ENCODE results near the gene MRPL28. TPM values are rescaled to one million over a fixed set of nuclear protein-coding genes. Genes with fewer than 3 reads are reported as not detected.
"Not testable (repeated sequence)": the region's sequence is repeated elsewhere in the genome, so short reads cannot be mapped to it uniquely, and the experiment has no call there.

The MRPL28 gene
- 159 and 167 TPM in 2 replicates for total RNA-seq (2014; rRNA removed; shearing (Covaris generic))

- peak; percentile 87 for DNase-seq (ENCODE audit: low spot score)
Observed at GRCh38 chr16:370443-370842, at the start of gene MRPL28. Gene MRPL28, minus strand, starts transcription at chr16:370538. Its CDS starts 320 bp downstream, at chr16:370218.

- DNase-seq (ENCODE audit: low spot score), result not testable (repeated sequence)
Observed at GRCh38 chr16:415170-415498, 44.8 kb upstream of the MRPL28 start.

- DNase-seq (ENCODE audit: low spot score), result no peak
Observed at GRCh38 chr16:414395-415169, 44.2 kb upstream of the MRPL28 start.

GRCh38 chr16:411576-412265 is 41.4 kb upstream of the MRPL28 start:
- DNase-seq (ENCODE audit: low spot score), result no peak

GRCh38 chr16:410516-411178 is 40.3 kb upstream of the MRPL28 start:
- DNase-seq (ENCODE audit: low spot score), result no peak

GRCh38 chr16:407253-407652 is 36.9 kb upstream of the MRPL28 start:
- no peak for DNase-seq (ENCODE audit: low spot score)

- no peak for DNase-seq (ENCODE audit: low spot score)
Observed at GRCh38 chr16:405548-406506, 35.5 kb upstream of the MRPL28 start.

GRCh38 chr16:404971-405486 is 34.7 kb upstream of the MRPL28 start:
- DNase-seq (ENCODE audit: low spot score), result no peak

GRCh38 chr16:401468-402348 is 31.4 kb upstream of the MRPL28 start, which contains the start of gene DECR2:
Gene DECR2, plus strand, starts transcription at chr16:401885. Its CDS starts 79 bp downstream, at chr16:401964.
- peak; percentile 45 for DNase-seq (ENCODE audit: low spot score)

- no peak for DNase-seq (ENCODE audit: low spot score)
Observed at GRCh38 chr16:400061-400591, 29.8 kb upstream of the MRPL28 start.

- DNase-seq (ENCODE audit: low spot score), result no peak
Observed at GRCh38 chr16:399340-400019, 29.1 kb upstream of the MRPL28 start.

- DNase-seq (ENCODE audit: low spot score), result no peak
Observed at GRCh38 chr16:398561-399339, 28.4 kb upstream of the MRPL28 start.

GRCh38 chr16:397736-398332 is 27.5 kb upstream of the MRPL28 start:
- no peak for DNase-seq (ENCODE audit: low spot score)

GRCh38 chr16:397135-397661 is 26.9 kb upstream of the MRPL28 start, which contains the start of gene NME4:
Gene NME4, plus strand, starts transcription at chr16:397199. Its CDS starts 24 bp downstream, at chr16:397223.
- no peak for DNase-seq (ENCODE audit: low spot score)

- no peak for DNase-seq (ENCODE audit: low spot score)
Observed at GRCh38 chr16:396605-397004, 26.3 kb upstream of the MRPL28 start.

GRCh38 chr16:396199-396598 is 25.9 kb upstream of the MRPL28 start:
- DNase-seq (ENCODE audit: low spot score), result no peak

- DNase-seq (ENCODE audit: low spot score), result no peak
Observed at GRCh38 chr16:392450-393030, 22.2 kb upstream of the MRPL28 start.
